Upper lobe of left lung (tissue), 4 donors: ENCODE measurements around the gene U2AF2.

Source experiments
- EP300 ChIP-seq, 4 donors: sonication (generic); formaldehyde crosslinking; IDR thresholded peaks; one replicate each; pipeline ENCODE4 v1.5.1; 2017; ENCODE audit warnings: antibody characterized with exemption in 4 of 4, control low read depth in 2 of 4
- POLR2A ChIP-seq, 4 donors: fragments of 450-650 bp; IDR thresholded peaks; one replicate each; pipeline ENCODE4 v1.5.1; 2016 to 2017; ENCODE audit warnings: antibody characterized with exemption in 4 of 4, mild to moderate bottlenecking in 2 of 4
- POLR2AphosphoS5 ChIP-seq, 2 donors: sonication (generic); formaldehyde crosslinking; IDR thresholded peaks; one replicate each; pipeline ENCODE4 v1.5.1; 2017; ENCODE audit warnings: antibody characterized with exemption in 2 of 2
- TF ChIP-seq, protein P1 (sequence below), 6 experiments: fragments of 450-650 bp in 4 of 6; fragments of 200-600 bp in 2 of 6; sonication (generic) in 2 of 6; IDR thresholded peaks; one replicate each; pipeline ENCODE4 v1.5.1; 2016 to 2019; ENCODE audit warnings: antibody characterized with exemption in 6 of 6

DNA sequence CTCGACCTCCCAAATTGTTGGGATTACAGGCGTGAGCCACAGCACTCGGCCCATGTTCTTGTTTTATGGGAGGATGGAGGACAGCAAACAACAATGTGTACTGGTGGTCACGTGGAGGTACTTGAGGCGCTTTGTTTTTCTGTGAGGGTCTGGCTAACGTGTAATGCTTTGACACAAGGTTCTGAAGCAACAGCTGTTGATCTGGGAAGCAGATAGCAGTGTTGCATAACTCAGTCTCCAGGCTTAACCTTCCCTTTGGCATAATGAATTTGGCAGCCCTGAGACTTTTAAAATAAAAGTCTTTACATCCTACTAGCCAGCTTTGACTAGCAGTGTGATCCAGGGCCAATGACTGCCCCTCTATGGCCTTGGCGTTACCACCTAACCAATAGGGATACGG is 21.0 kb upstream of the U2AF2 start:
- TF ChIP-seq, protein P1, sequence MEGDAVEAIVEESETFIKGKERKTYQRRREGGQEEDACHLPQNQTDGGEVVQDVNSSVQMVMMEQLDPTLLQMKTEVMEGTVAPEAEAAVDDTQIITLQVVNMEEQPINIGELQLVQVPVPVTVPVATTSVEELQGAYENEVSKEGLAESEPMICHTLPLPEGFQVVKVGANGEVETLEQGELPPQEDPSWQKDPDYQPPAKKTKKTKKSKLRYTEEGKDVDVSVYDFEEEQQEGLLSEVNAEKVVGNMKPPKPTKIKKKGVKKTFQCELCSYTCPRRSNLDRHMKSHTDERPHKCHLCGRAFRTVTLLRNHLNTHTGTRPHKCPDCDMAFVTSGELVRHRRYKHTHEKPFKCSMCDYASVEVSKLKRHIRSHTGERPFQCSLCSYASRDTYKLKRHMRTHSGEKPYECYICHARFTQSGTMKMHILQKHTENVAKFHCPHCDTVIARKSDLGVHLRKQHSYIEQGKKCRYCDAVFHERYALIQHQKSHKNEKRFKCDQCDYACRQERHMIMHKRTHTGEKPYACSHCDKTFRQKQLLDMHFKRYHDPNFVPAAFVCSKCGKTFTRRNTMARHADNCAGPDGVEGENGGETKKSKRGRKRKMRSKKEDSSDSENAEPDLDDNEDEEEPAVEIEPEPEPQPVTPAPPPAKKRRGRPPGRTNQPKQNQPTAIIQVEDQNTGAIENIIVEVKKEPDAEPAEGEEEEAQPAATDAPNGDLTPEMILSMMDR (IDR thresholded peaks at IDR 0.05): no peak
- TF ChIP-seq POLR2A (IDR thresholded peaks at IDR 0.05) (no peak), POLR2AphosphoS5 (IDR thresholded peaks at IDR 0.05) (no peak), EP300 (IDR thresholded peaks at IDR 0.05) (no peak)
